Neural cell (in vitro differentiated cells): ENCODE data around the gene JAZF1. TPM values are rescaled to one million over a fixed set of nuclear protein-coding genes. Genes with fewer than 3 reads are reported as not detected.

ENCODE experiments used
- H2AFZ ChIP-seq: fragments of 200-600, 300-800 bp; sonication (generic), shearing (Covaris generic); 2 replicates; pipeline ENCODE4 v1.6.0; 2014; ENCODE audit warnings: low read depth, mild to moderate bottlenecking, antibody characterized with exemption, low read length, moderate library complexity
- H3F3A ChIP-seq: fragments of 200-600 bp; shearing (Covaris generic); 2 replicates; pipeline ENCODE4 v1.6.1; 2016; ENCODE audit warnings: mild to moderate bottlenecking, moderate library complexity, mixed read lengths, antibody characterized with exemption, low read length; ENCODE audit not compliant: insufficient read depth, poor library complexity, severe bottlenecking
- H3K27ac ChIP-seq: fragments of 200-600, 300-800 bp; sonication (generic), shearing (Covaris generic); 2 replicates; pipeline ENCODE4 v1.5.1; 2014; ENCODE audit warnings: mild to moderate bottlenecking, low read length, moderate library complexity
- H3K27me3 ChIP-seq: fragments of 300-800, 200-600 bp; sonication (generic), shearing (Covaris generic); 2 replicates; pipeline ENCODE4 v1.6.0; 2014; ENCODE audit warnings: mild to moderate bottlenecking, low read depth, low read length, moderate library complexity; ENCODE audit not compliant: insufficient read depth
- H3K36me3 ChIP-seq: fragments of 300-800, 200-600 bp; sonication (generic), shearing (Covaris generic); 2 replicates; pipeline ENCODE4 v1.5.1; 2014; ENCODE audit warnings: mild to moderate bottlenecking, antibody characterized with exemption, low read length, moderate library complexity; ENCODE audit not compliant: insufficient read depth
- H3K4me2 ChIP-seq: fragments of 300-800, 200-600 bp; sonication (generic), shearing (Covaris generic); 2 replicates; pipeline ENCODE4 v1.6.0; 2014; ENCODE audit warnings: mild to moderate bottlenecking, low read length
- H3K4me3 ChIP-seq: fragments of 300-800, 200-600 bp; sonication (generic), shearing (Covaris generic); 2 replicates; pipeline ENCODE4 v1.5.1; 2014; ENCODE audit warnings: mild to moderate bottlenecking, low read length, moderate library complexity
- H3K79me2 ChIP-seq: fragments of 200-600 bp; shearing (Covaris generic); replicated peaks from 2 replicates; pipeline ENCODE4 v1.6.0; 2014; ENCODE audit warnings: mild to moderate bottlenecking, low read length, moderate library complexity; ENCODE audit not compliant: insufficient read depth
- H3K9ac ChIP-seq: fragments of 300-800, 200-600 bp; sonication (generic), shearing (Covaris generic); 2 replicates; pipeline ENCODE4 v1.6.1; 2016; ENCODE audit warnings: mild to moderate bottlenecking, low read length, mixed read lengths
- H3K9me2 ChIP-seq: fragments of 200-600 bp; shearing (Covaris generic); 2 replicates; pipeline ENCODE4 v1.6.1; 2016; ENCODE audit warnings: mild to moderate bottlenecking, low read length, mixed read lengths; ENCODE audit not compliant: insufficient read depth
- H3K9me3 ChIP-seq: fragments of 200-600, 300-800 bp; sonication (generic), shearing (Covaris generic); 2 replicates; pipeline ENCODE4 v1.6.1; 2016; ENCODE audit warnings: mild to moderate bottlenecking, mixed run types, low read length, moderate library complexity, mixed read lengths
- H4K20me1 ChIP-seq: fragments of 200-600 bp; shearing (Covaris generic); 2 replicates; pipeline ENCODE4 v1.6.1; 2016; ENCODE audit warnings: mild to moderate bottlenecking, mixed run types; ENCODE audit not compliant: insufficient read depth
- EP300 ChIP-seq: fragments of 450-650 bp; conservative IDR thresholded peaks from 2 replicates; pipeline ENCODE4 v1.6.1; 2014; ENCODE audit warnings: antibody characterized with exemption, mild to moderate bottlenecking, moderate library complexity; ENCODE audit not compliant: poor library complexity, severe bottlenecking
- EZH2 ChIP-seq: fragments of 200-600, 300-800 bp; shearing (Covaris generic), sonication (generic); IDR thresholded peaks from 2 replicates; pipeline ENCODE4 v1.6.1; 2014; ENCODE audit warnings: antibody characterized with exemption, low read length, borderline replicate concordance, mild to moderate bottlenecking; ENCODE audit not compliant: insufficient read depth, poor library complexity, severe bottlenecking
- MXI1 ChIP-seq: fragments of 450-650 bp; conservative IDR thresholded peaks from 2 replicates; pipeline ENCODE4 v1.6.1; 2014; ENCODE audit warnings: antibody characterized with exemption, mild to moderate bottlenecking; ENCODE audit not compliant: poor library complexity, severe bottlenecking
- POLR2AphosphoS5 ChIP-seq: IDR thresholded peaks from 2 replicates; pipeline ENCODE4 v1.6.1; 2012
- RAD21 ChIP-seq: fragments of 450-650 bp; conservative IDR thresholded peaks from 2 replicates; pipeline ENCODE4 v1.6.1; 2014; ENCODE audit warnings: antibody characterized with exemption, mild to moderate bottlenecking, moderate library complexity
- REST ChIP-seq: IDR thresholded peaks from 2 replicates; pipeline ENCODE4 v1.6.1; 2012; ENCODE audit warnings: borderline replicate concordance
- SMC3 ChIP-seq: fragments of 450-650 bp; conservative IDR thresholded peaks from 2 replicates; pipeline ENCODE4 v1.6.1; 2014; ENCODE audit warnings: antibody characterized with exemption, mild to moderate bottlenecking, moderate library complexity; ENCODE audit not compliant: poor library complexity
- TAF1 ChIP-seq: IDR thresholded peaks from 2 replicates; pipeline ENCODE4 v1.6.1; 2012; ENCODE audit warnings: low read depth
- polyA plus RNA-seq: library from polyadenylated mRNA; depleted of rRNA; stranded (reverse); fragments of >200 nt; gene quantifications from 2 replicates; pipeline ENCODE4 v1.2.3, GENCODE V29; 2014
- TF ChIP-seq, protein P1 (sequence below): fragments of 450-650 bp; IDR thresholded peaks from 2 replicates; pipeline ENCODE4 v1.5.1; 2014; ENCODE audit warnings: antibody characterized with exemption, mild to moderate bottlenecking, moderate library complexity; ENCODE audit not compliant: poor library complexity, severe bottlenecking

JAZF1 gene
- polyA plus RNA-seq, 1 donor from 2014 or later, result 29.5 TPM

DNA sequence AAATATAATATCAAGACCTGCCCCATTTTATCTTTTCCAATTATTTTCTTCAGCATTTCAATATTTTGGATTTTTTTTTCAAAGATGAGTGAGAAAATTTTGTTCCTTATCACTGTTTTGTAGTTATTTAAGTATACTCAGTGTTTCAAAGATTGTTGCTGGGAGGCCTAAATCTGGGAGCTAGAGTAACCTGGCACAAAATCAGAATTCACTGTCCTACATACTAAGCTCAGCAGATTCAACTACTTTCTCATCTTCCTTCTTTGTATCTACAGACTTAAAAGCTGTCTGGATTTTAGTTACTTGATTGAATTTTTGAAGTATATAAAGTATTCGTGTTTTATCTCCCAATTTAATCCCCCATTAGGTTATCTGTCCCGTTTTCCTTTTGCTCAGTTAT is 354.7 kb downstream of the JAZF1 start:
- Histone ChIP-seq H3K4me2 (no peak overlapping the region), H3F3A (no peaks in the 10 kb centered on the region), H3K9me3 (no peaks in the 10 kb centered on the region), H3K9me2 (no peaks in the 10 kb centered on the region), H3K4me3 (no peak overlapping the region), H3K27ac (no peak overlapping the region), H3K36me3 (no peaks in the 10 kb centered on the region), H4K20me1 (no peaks in the 10 kb centered on the region), H3K9ac (no peak overlapping the region), H3K79me2 (no peaks in the 10 kb centered on the region), H2AFZ (no peak overlapping the region), H3K27me3 (no peaks in the 10 kb centered on the region)
- TF ChIP-seq RAD21 (no peak), SMC3 (no peak)

GRCh38 chr7:27822245-27822644 is 358.4 kb downstream of the JAZF1 start:
- H3K9ac ChIP-seq, result no peak overlapping the region
- no peaks in the 10 kb centered on the region for H4K20me1 ChIP-seq
- no peaks in the 10 kb centered on the region for H3K9me3 ChIP-seq
- no peak overlapping the region for H3K4me2 ChIP-seq
- no peaks in the 10 kb centered on the region for H3K36me3 ChIP-seq
- H3K79me2 ChIP-seq, result no peaks in the 10 kb centered on the region
- no peak overlapping the region for H3K27ac ChIP-seq
- no peaks in the 10 kb centered on the region for H3K9me2 ChIP-seq
- H3K27me3 ChIP-seq, result no peaks in the 10 kb centered on the region
- H2AFZ ChIP-seq, result no peak overlapping the region
- TF ChIP-seq POLR2AphosphoS5, result no peak
- TF ChIP-seq SMC3, result no peak
- TF ChIP-seq REST, result no peak
- no peak for TF ChIP-seq EZH2
- TF ChIP-seq TAF1, result no peak
- H3F3A ChIP-seq, result no peaks in the 10 kb centered on the region
- no peak overlapping the region for H3K4me3 ChIP-seq

DNA sequence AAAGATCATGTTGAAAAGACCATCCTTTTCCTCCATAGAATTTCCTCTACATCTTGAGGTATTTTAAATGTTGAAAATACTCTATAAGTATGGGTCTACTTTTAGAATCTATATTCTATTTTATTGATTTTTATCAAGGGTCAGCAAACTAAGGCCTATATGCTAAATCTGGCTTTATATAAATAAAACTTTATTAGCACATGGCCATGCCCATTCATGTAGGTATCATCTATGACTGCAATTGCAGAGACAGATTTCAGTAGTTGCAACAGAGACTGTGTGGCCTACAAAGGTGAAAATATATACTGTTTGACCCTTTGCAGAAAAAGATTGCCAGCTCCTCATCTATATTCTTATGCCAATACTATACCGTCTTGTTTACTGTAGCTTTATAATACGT is 367.9 kb downstream of the JAZF1 start:
- no peak overlapping the region for H3K27ac ChIP-seq
- no peaks in the 10 kb centered on the region for H3K27me3 ChIP-seq
- H3K79me2 ChIP-seq, result no peaks in the 10 kb centered on the region
- H3K36me3 ChIP-seq, result no peaks in the 10 kb centered on the region
- H3K4me3 ChIP-seq, result no peak overlapping the region
- H4K20me1 ChIP-seq, result no peaks in the 10 kb centered on the region
- H3K4me2 ChIP-seq, result no peak overlapping the region
- H3K9me2 ChIP-seq, result no peaks in the 10 kb centered on the region
- no peak overlapping the region for H2AFZ ChIP-seq
- H3K9ac ChIP-seq, result no peak overlapping the region
- no peaks in the 10 kb centered on the region for H3K9me3 ChIP-seq
- TF ChIP-seq RAD21 (no peak), POLR2AphosphoS5 (no peak), REST (no peak), SMC3 (no peak), TAF1 (no peak), MXI1 (no peak), EP300 (no peak), EZH2 (no peak)
- TF ChIP-seq, protein P1, sequence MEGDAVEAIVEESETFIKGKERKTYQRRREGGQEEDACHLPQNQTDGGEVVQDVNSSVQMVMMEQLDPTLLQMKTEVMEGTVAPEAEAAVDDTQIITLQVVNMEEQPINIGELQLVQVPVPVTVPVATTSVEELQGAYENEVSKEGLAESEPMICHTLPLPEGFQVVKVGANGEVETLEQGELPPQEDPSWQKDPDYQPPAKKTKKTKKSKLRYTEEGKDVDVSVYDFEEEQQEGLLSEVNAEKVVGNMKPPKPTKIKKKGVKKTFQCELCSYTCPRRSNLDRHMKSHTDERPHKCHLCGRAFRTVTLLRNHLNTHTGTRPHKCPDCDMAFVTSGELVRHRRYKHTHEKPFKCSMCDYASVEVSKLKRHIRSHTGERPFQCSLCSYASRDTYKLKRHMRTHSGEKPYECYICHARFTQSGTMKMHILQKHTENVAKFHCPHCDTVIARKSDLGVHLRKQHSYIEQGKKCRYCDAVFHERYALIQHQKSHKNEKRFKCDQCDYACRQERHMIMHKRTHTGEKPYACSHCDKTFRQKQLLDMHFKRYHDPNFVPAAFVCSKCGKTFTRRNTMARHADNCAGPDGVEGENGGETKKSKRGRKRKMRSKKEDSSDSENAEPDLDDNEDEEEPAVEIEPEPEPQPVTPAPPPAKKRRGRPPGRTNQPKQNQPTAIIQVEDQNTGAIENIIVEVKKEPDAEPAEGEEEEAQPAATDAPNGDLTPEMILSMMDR, result no peak
- no peaks in the 10 kb centered on the region for H3F3A ChIP-seq
